ENCODE results near the gene PLXNB3.

DNA sequence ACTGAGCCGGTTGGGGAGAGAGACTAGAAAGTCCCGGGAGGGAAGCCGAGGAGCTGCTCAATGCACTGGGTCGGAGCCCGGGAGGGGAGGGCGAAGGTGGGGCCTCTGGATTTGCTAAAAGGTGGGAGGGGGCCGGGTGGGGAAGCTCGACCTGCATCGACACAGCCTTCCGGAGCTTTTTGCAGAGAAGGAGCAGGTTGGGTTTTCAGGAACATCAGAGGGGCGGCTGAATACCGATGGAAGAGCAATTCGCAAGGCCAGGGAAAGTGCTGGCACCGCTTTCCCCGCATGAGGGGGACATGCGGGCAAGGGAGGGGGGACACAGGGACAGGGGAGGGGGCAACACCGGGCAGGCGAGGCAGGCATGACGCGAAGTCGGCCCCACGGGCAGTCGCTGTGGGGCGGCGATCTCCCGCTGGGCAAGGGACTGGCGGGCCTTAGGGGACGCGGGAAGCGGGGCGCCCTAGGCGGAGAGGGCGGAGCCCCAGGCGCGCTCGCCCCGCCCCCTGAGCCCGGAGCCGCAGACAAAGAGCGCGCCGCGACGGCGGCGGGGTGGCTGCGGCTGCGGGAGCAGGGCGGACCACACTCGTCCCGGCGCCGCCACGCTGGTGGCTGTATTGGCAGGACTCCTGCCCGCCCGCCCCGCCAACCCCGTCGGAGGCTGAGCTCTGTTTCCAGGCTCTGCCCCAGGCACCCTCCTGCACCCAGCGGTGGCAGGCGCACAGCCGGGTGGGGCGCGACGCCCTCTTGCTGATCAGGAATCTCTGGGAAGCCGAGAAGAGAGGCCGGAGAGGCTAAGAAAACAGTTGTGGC is 54.7 kb downstream of the PLXNB3 start:
- TF ChIP-seq, protein P1, sequence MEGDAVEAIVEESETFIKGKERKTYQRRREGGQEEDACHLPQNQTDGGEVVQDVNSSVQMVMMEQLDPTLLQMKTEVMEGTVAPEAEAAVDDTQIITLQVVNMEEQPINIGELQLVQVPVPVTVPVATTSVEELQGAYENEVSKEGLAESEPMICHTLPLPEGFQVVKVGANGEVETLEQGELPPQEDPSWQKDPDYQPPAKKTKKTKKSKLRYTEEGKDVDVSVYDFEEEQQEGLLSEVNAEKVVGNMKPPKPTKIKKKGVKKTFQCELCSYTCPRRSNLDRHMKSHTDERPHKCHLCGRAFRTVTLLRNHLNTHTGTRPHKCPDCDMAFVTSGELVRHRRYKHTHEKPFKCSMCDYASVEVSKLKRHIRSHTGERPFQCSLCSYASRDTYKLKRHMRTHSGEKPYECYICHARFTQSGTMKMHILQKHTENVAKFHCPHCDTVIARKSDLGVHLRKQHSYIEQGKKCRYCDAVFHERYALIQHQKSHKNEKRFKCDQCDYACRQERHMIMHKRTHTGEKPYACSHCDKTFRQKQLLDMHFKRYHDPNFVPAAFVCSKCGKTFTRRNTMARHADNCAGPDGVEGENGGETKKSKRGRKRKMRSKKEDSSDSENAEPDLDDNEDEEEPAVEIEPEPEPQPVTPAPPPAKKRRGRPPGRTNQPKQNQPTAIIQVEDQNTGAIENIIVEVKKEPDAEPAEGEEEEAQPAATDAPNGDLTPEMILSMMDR (IDR thresholded peaks at IDR 0.05) = no peak
- TF ChIP-seq POLR2A (IDR thresholded peaks at IDR 0.05) = no peak

Measured in vagina (tissue), 2 donors.